ENCODE data around the gene FOXRED1.

The FOXRED1 gene

DNA sequence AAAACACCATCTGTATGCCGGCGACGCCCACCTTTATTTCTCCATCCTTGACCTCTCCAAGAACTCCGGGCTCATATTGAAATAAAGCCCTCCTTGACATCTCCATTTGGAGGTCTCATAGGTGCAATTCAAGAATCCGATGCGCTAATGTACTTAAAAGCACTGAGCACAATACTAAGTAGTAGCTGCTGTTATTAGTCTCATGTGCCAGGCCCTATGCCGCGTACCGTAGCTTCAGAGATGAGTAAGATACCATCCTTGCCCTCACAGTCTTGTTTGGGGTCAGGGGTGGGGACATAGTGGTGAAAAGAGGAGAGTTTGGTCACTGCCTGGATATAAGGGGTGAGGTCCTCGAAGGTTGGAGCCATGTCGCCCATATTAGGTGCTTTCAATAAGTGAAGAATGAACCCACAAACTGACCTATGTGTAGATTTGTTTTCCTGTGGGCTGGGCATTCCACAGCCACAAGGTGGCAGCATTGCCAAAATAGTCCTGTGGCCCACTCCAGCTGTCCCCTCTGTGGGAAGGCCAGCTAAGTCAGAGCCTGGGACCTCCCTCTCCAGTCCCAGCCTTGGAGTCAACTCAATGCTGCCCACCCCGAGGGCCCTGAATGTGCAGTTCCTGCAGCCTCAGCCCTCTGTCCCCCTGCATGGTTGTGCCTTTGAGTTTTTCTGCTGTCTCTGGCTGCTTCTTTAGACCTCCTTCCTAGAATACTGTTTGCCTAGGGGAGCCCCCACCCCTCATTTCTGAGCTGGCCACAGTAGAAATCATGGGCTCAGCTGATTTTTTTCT, 41.4 kb downstream of the FOXRED1 start:
- TF ChIP-seq CEBPB (IDR thresholded peaks at IDR 0.05) (no peak), RAD21 (IDR thresholded peaks at IDR 0.05; ENCODE audit: low read depth) (peak; percentile 92), CREB1 (IDR thresholded peaks at IDR 0.05; ENCODE audit: low read depth) (no peak), FOXM1 (IDR thresholded peaks at IDR 0.05; ENCODE audit: borderline replicate concordance, low read depth) (no peak), EGR1 (IDR thresholded peaks at IDR 0.05) (no peak), ZBTB7A (IDR thresholded peaks at IDR 0.05; ENCODE audit: low read depth) (no peak), NFIC (IDR thresholded peaks at IDR 0.05) (no peak)
- TF ChIP-seq, protein P1, sequence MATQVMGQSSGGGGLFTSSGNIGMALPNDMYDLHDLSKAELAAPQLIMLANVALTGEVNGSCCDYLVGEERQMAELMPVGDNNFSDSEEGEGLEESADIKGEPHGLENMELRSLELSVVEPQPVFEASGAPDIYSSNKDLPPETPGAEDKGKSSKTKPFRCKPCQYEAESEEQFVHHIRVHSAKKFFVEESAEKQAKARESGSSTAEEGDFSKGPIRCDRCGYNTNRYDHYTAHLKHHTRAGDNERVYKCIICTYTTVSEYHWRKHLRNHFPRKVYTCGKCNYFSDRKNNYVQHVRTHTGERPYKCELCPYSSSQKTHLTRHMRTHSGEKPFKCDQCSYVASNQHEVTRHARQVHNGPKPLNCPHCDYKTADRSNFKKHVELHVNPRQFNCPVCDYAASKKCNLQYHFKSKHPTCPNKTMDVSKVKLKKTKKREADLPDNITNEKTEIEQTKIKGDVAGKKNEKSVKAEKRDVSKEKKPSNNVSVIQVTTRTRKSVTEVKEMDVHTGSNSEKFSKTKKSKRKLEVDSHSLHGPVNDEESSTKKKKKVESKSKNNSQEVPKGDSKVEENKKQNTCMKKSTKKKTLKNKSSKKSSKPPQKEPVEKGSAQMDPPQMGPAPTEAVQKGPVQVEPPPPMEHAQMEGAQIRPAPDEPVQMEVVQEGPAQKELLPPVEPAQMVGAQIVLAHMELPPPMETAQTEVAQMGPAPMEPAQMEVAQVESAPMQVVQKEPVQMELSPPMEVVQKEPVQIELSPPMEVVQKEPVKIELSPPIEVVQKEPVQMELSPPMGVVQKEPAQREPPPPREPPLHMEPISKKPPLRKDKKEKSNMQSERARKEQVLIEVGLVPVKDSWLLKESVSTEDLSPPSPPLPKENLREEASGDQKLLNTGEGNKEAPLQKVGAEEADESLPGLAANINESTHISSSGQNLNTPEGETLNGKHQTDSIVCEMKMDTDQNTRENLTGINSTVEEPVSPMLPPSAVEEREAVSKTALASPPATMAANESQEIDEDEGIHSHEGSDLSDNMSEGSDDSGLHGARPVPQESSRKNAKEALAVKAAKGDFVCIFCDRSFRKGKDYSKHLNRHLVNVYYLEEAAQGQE (IDR thresholded peaks at IDR 0.05; ENCODE audit: low read depth), result no peak

DNA sequence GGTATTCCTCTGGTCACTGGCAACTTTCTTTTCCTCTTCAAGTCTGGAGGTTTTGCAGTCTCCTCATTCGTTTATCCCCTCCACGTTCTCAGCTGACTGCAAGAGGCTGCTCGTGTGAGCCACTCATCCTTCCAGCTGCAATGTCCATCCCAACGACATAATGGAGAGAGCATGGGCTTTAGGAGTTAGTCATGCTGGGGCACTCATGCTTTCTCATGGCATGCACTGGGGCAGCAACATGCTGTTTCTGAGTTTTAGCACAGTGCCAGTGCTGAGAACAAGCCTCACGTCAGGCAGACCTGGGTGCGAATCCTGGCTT, 42.0 kb downstream of the FOXRED1 start:
- TF ChIP-seq EP300 (IDR thresholded peaks at IDR 0.05; ENCODE audit: borderline replicate concordance), result no peak
- TF ChIP-seq YY1 (IDR thresholded peaks at IDR 0.05; ENCODE audit: low read depth), result no peak

DNA sequence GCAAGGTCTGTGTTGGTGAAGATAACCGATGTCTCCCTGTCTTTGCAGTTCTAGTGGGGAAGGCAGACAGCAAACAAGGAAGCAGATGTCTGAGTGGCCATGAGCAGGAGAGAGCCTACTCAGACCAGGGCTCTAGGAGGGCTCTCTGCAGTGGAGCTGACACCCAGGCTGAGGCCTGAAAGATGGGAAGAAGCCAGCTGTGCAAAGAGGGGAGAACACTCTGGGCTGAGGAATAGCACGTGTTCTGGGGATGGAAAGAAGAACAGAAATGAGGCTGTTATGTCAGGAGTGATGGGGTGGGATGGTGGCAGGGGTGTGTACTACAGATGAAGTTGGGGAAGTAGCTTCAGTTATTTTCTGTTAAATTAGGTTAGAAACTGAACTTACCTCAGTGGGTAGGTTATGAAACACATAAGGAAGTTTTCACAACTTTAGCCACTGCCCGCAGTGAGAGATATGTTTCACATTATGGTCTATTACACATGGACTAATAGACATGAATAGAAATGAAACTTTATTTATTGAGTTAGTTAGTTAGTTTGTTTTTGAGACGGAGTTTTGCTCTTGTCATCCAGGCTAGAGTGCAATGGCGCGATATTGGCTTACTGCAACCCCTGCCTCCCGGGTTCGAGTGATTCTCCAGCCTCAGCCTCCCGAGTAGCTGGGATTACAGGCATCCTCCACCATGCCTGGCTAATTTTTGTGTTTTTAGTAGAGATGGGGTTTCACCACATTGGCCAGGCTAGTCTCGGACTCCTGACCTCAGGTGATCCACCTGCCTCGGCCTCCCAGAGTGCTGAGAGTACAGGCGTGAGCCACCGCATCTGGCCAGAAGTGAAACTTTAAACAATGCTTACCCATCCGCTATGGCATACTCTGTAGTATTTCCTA, 42.7 kb downstream of the FOXRED1 start:
- TF ChIP-seq TAF1 (IDR thresholded peaks at IDR 0.05; ENCODE audit: low read depth) (no peak), RAD21 (IDR thresholded peaks at IDR 0.05; ENCODE audit: low read depth) (no peak), YY1 (IDR thresholded peaks at IDR 0.05; ENCODE audit: low read depth) (no peak), EGR1 (IDR thresholded peaks at IDR 0.05) (no peak), TCF12 (IDR thresholded peaks at IDR 0.05; ENCODE audit: low read depth) (no peak), CEBPB (IDR thresholded peaks at IDR 0.05) (no peak)
- TF ChIP-seq, protein P1 (IDR thresholded peaks at IDR 0.05; ENCODE audit: low read depth), result no peak

DNA sequence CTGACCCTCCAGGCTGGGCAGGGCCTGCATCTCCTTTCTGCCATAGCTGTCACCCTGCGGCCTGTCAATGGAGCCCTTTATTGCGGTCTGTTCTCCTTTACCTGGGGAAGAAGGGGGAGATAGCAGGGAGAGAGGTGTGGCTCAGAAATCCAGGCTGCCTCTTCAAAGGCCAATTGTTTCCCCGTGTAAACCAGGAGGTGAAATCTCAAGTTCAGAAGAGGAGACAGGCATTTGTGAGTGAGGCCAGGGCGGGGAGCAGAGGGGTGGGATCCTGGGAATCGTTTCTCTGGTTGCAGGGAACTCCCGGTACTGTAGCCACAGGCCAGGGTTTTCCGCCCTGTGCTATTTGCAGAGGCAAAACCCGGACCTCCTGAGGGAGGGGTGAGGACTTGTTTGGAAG, 44.0 kb downstream of the FOXRED1 start:
- TF ChIP-seq CEBPB (IDR thresholded peaks at IDR 0.05) (no peak), EP300 (IDR thresholded peaks at IDR 0.05; ENCODE audit: borderline replicate concordance) (no peak), EGR1 (IDR thresholded peaks at IDR 0.05) (no peak), TCF12 (IDR thresholded peaks at IDR 0.05; ENCODE audit: low read depth) (no peak), TAF1 (IDR thresholded peaks at IDR 0.05; ENCODE audit: low read depth) (no peak), ZBTB7A (IDR thresholded peaks at IDR 0.05; ENCODE audit: low read depth) (no peak), TEAD4 (IDR thresholded peaks at IDR 0.05) (no peak), CREB1 (IDR thresholded peaks at IDR 0.05; ENCODE audit: low read depth) (no peak), NFIC (IDR thresholded peaks at IDR 0.05) (no peak), RAD21 (IDR thresholded peaks at IDR 0.05; ENCODE audit: low read depth) (no peak), YY1 (IDR thresholded peaks at IDR 0.05; ENCODE audit: low read depth) (no peak), FOXM1 (IDR thresholded peaks at IDR 0.05; ENCODE audit: borderline replicate concordance, low read depth) (no peak)
- TF ChIP-seq, protein P1 (IDR thresholded peaks at IDR 0.05; ENCODE audit: low read depth), result no peak
- TF ChIP-seq, protein P2, sequence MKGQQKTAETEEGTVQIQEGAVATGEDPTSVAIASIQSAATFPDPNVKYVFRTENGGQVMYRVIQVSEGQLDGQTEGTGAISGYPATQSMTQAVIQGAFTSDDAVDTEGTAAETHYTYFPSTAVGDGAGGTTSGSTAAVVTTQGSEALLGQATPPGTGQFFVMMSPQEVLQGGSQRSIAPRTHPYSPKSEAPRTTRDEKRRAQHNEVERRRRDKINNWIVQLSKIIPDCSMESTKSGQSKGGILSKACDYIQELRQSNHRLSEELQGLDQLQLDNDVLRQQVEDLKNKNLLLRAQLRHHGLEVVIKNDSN (IDR thresholded peaks at IDR 0.05), result no peak
- TF ChIP-seq, protein P3, sequence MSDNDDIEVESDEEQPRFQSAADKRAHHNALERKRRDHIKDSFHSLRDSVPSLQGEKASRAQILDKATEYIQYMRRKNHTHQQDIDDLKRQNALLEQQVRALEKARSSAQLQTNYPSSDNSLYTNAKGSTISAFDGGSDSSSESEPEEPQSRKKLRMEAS (IDR thresholded peaks at IDR 0.05), result no peak

DNA sequence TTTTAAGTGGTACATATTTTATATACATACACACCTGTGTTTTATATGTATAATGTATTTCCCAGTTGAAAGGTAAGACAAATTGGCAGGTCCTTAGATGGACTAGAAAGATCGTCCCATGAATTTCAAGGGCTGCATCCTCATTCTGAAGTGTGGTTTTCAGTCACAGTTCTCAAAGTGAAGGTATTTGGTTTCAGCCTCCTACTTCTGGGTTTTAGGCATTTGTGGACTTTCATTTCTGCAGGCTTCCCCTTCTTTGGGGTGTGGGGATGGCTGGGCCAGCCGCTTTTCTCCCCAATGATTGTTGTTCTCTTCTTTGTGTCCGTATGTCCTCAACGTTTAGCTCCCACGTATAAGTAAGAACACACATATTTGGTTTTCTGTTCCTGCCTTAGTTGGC, 44.9 kb downstream of the FOXRED1 start:
- TF ChIP-seq TAF1 (IDR thresholded peaks at IDR 0.05; ENCODE audit: low read depth), result no peak
- TF ChIP-seq, protein P1 (IDR thresholded peaks at IDR 0.05; ENCODE audit: low read depth), result no peak
- no peak for TF ChIP-seq TEAD4 (IDR thresholded peaks at IDR 0.05)
- TF ChIP-seq YY1 (IDR thresholded peaks at IDR 0.05; ENCODE audit: low read depth), result no peak
- no peak for TF ChIP-seq EP300 (IDR thresholded peaks at IDR 0.05; ENCODE audit: borderline replicate concordance)

All from Ishikawa (cell line).